IMR-90 (cell line): ENCODE measurements around the gene KRT72. TPM values are rescaled to one million over a fixed set of nuclear protein-coding genes. Genes with fewer than 3 reads are reported as not detected.

Source experiments
- ATAC-seq: fragments of 200-7000 bp; cut with Tn5 transposase; 2 replicates; pipeline ENCODE4 v1.9.1; 2020; ENCODE audit warnings: low read depth, mild to moderate bottlenecking, moderate library complexity
- BruUV-seq: library from RNA; stranded (reverse); fragments of 400-500 nt; replicated peaks from 2 replicates; lab custom pipeline; 2021; lab: Mats Ljungman, UMichigan
- CTCF ChIA-PET: fragments of 300-600 bp; formaldehyde crosslinking; extraction: SDS; loops from one replicate; lab custom pipeline; 2021; ENCODE audit warnings: antibody characterized with exemption; lab: Yijun Ruan, JAX
- POLR2A ChIA-PET: fragments of 300-600 bp; sonication (Branson Sonifier 250); formaldehyde crosslinking; loops from one replicate; lab custom pipeline; 2022; ENCODE audit warnings: antibody characterized with exemption; ENCODE audit not compliant: unreplicated experiment; lab: Charles Lee
- DNase-seq: peaks from one replicate; pipeline ENCODE4 v3.0.0; 2013
- H2AFZ ChIP-seq: replicated peaks from 2 replicates; pipeline ENCODE3; 2013; ENCODE audit warnings: low read length, mild to moderate bottlenecking; ENCODE audit not compliant: poor library complexity
- H2AK5ac ChIP-seq: 2 replicates; pipeline ENCODE4 v1.6.1; 2013; ENCODE audit warnings: low read depth, low read length, inconsistent platforms
- H2AK9ac ChIP-seq: replicated peaks from 2 replicates; pipeline ENCODE3; 2013; ENCODE audit warnings: mild to moderate bottlenecking, low read depth, low read length, moderate library complexity; ENCODE audit not compliant: poor library complexity
- H2BK120ac ChIP-seq: 2 replicates; pipeline ENCODE4 v1.6.1; 2013; ENCODE audit warnings: low read depth, low read length, inconsistent platforms
- H2BK15ac ChIP-seq: 3 replicates; pipeline ENCODE4 v1.6.1; 2013; ENCODE audit warnings: low read depth, low read length, inconsistent platforms
- H2BK20ac ChIP-seq: 2 replicates; pipeline ENCODE4 v1.6.1; 2013; ENCODE audit warnings: low read depth, mild to moderate bottlenecking, inconsistent platforms, low read length, moderate library complexity
- H2BK5ac ChIP-seq: 2 replicates; pipeline ENCODE4 v1.6.1; 2013; ENCODE audit warnings: mild to moderate bottlenecking, low read depth, low read length, inconsistent platforms; ENCODE audit not compliant: poor library complexity, severe bottlenecking
- H3K14ac ChIP-seq: replicated peaks from 2 replicates; pipeline ENCODE4 v1.6.1; 2013; ENCODE audit warnings: low read depth, low read length, inconsistent platforms
- H3K18ac ChIP-seq: 2 replicates; pipeline ENCODE4 v1.6.1; 2013; ENCODE audit warnings: low read depth, low read length, control low read depth
- H3K23ac ChIP-seq: 2 replicates; pipeline ENCODE4 v1.6.1; 2013; ENCODE audit warnings: low read depth, low read length, inconsistent platforms
- H3K27ac ChIP-seq: 2 replicates; pipeline ENCODE4 v1.5.1; 2013; ENCODE audit warnings: mild to moderate bottlenecking, control low read depth, low read length; ENCODE audit not compliant: insufficient read depth
- H3K27me3 ChIP-seq: 2 replicates; pipeline ENCODE4 v1.6.1; 2013; ENCODE audit warnings: low read length; ENCODE audit not compliant: control insufficient read depth, insufficient read depth
- H3K36me3 ChIP-seq: 2 replicates; pipeline ENCODE4 v1.6.1; 2013; ENCODE audit warnings: low read length, mixed read lengths; ENCODE audit not compliant: control insufficient read depth, insufficient read depth
- H3K4ac ChIP-seq: 2 replicates; pipeline ENCODE4 v1.6.1; 2013; ENCODE audit warnings: low read depth, low read length, inconsistent platforms
- H3K4me1 ChIP-seq: 2 replicates; pipeline ENCODE4 v1.6.1; 2013; ENCODE audit warnings: low read length, mixed read lengths; ENCODE audit not compliant: control insufficient read depth, insufficient read depth
- H3K4me2 ChIP-seq: 2 replicates; pipeline ENCODE4 v1.6.1; 2013; ENCODE audit warnings: low read depth, mild to moderate bottlenecking, control low read depth, low read length, moderate library complexity
- H3K4me3 ChIP-seq: 2 replicates; pipeline ENCODE4 v1.5.1; 2013; ENCODE audit warnings: low read depth, mild to moderate bottlenecking, control low read depth, low read length, moderate library complexity; ENCODE audit not compliant: insufficient read depth
- H3K56ac ChIP-seq: 2 replicates; pipeline ENCODE4 v1.6.1; 2013; ENCODE audit warnings: low read length, inconsistent platforms; ENCODE audit not compliant: insufficient read depth; ENCODE audit errors: extremely low read depth
- H3K79me1 ChIP-seq, 2 experiments: 2 replicates each; pipeline ENCODE4 v1.6.1; 2013; ENCODE audit warnings: low read length in 2 of 2, inconsistent platforms in 1 of 2, low read depth in 1 of 2
- H3K9ac ChIP-seq: 2 replicates; pipeline ENCODE4 v1.6.1; 2013; ENCODE audit warnings: low read depth, low read length, control low read depth
- H3K9me1 ChIP-seq: 2 replicates; pipeline ENCODE4 v1.6.1; 2013; ENCODE audit warnings: low read length, inconsistent platforms; ENCODE audit not compliant: insufficient read depth
- H3K9me3 ChIP-seq: 2 replicates; pipeline ENCODE4 v1.6.1; 2013; ENCODE audit warnings: low read length; ENCODE audit not compliant: control insufficient read depth, insufficient read depth
- H4K20me1 ChIP-seq: 2 replicates; pipeline ENCODE4 v1.6.1; 2013; ENCODE audit warnings: low read length, inconsistent platforms; ENCODE audit not compliant: insufficient read depth
- H4K5ac ChIP-seq: 2 replicates; pipeline ENCODE4 v1.6.1; 2013; ENCODE audit warnings: mild to moderate bottlenecking, low read depth, low read length, control low read depth
- H4K8ac ChIP-seq, 2 experiments: 2 replicates each; pipeline ENCODE4 v1.6.1; 2013; ENCODE audit warnings: low read depth in 2 of 2, low read length in 2 of 2, control low read depth in 1 of 2, inconsistent platforms in 1 of 2
- H4K91ac ChIP-seq: 2 replicates; pipeline ENCODE4 v1.6.1; 2013; ENCODE audit warnings: low read depth, low read length, inconsistent platforms; ENCODE audit not compliant: insufficient read depth
- BHLHE40 ChIP-seq: fragments of 150-350 bp; IDR thresholded peaks from 2 replicates; pipeline ENCODE4 v1.6.1; 2016; ENCODE audit warnings: mild to moderate bottlenecking, low read depth, low read length
- CEBPB ChIP-seq: IDR thresholded peaks from 2 replicates; pipeline ENCODE4 v1.6.1; 2012; ENCODE audit warnings: low read depth, low read length, improper control_type of control experiment
- CHD1 ChIP-seq: IDR thresholded peaks from 2 replicates; pipeline ENCODE4 v1.6.1; 2012; ENCODE audit warnings: low read depth, low read length, improper control_type of control experiment
- FOS ChIP-seq: fragments of 150-350 bp; IDR thresholded peaks from 2 replicates; pipeline ENCODE4 v1.6.1; 2016; ENCODE audit warnings: low read depth, low read length
- MAZ ChIP-seq: IDR thresholded peaks from 2 replicates; pipeline ENCODE4 v1.6.1; 2012; ENCODE audit warnings: low read depth, mild to moderate bottlenecking, low read length, improper control_type of control experiment, moderate library complexity, borderline replicate concordance
- NFE2L2 ChIP-seq: fragments of 150-350 bp; IDR thresholded peaks from 2 replicates; pipeline ENCODE4 v1.6.1; 2016; ENCODE audit warnings: low read depth, mild to moderate bottlenecking, low read length
- RAD21 ChIP-seq: IDR thresholded peaks from 2 replicates; pipeline ENCODE4 v1.6.1; 2012; ENCODE audit warnings: low read length, improper control_type of control experiment
- RFX5 ChIP-seq: IDR thresholded peaks from 2 replicates; pipeline ENCODE4 v1.8.0; 2012; ENCODE audit warnings: low read depth, mild to moderate bottlenecking, low read length, moderate library complexity
- SMC3 ChIP-seq: fragments of 150-350 bp; IDR thresholded peaks from 2 replicates; pipeline ENCODE4 v1.6.1; 2016; ENCODE audit warnings: low read depth, mild to moderate bottlenecking, antibody characterized with exemption, low read length, moderate library complexity
- WGBS, 2 experiments: methylation state at CpG; one replicate each; pipeline versions ENCODE4 v1.1.5 to v1.1.7; 2013; ENCODE audit warnings: missing lambda C conversion rate in 2 of 2; ENCODE audit not compliant: insufficient read length in 1 of 2; ENCODE audit errors: extremely low coverage in 2 of 2; 5-methylcytosine and 5-hydroxymethylcytosine counted together
- dilution Hi-C: fragments of 300-500 bp; cut with HindIII; formaldehyde crosslinking; loops from one replicate; pipeline ENCODE4 v1.14.3; 2018; ENCODE audit warnings: low sequenced_read_pairs; ENCODE audit not compliant: unreplicated experiment
- in situ Hi-C: fragments of 300-500 bp; cut with MboI; formaldehyde crosslinking; loops from 3 replicates; pipeline ENCODE4 v1.14.3; 2019; ENCODE audit warnings: low sequenced_read_pairs, inconsistent platforms, mixed read lengths
- intact Hi-C: fragments of 100-400 bp; cut with micrococcal nuclease; formaldehyde crosslinking; loops from 2 replicates; pipeline ENCODE4 v1.10.0; 2022
- polyA plus RNA-seq, 3 experiments: library from polyadenylated mRNA; depleted of rRNA; stranded (reverse); fragments of >200 nt; gene quantifications; 2 replicates each; pipeline ENCODE4 v1.2.3, GENCODE V29; 2012; ENCODE audit warnings: low replicate concordance in 1 of 3
- total RNA-seq: library from RNA; depleted of rRNA; stranded (reverse); fragments of >200 nt; gene quantifications from 2 replicates; pipeline ENCODE4 v1.2.3, GENCODE V29; 2012
- TF ChIP-seq, protein P1 (sequence below): fragments of 150-350 bp; IDR thresholded peaks from 2 replicates; pipeline ENCODE4 v1.6.1; 2016; ENCODE audit warnings: low read depth, mild to moderate bottlenecking, low read length, moderate library complexity, borderline replicate concordance
- TF ChIP-seq, protein P2 (sequence below): conservative IDR thresholded peaks from 2 replicates; pipeline ENCODE4 v1.5.1; 2012; ENCODE audit warnings: mild to moderate bottlenecking, low read depth, low read length, improper control_type of control experiment
- TF ChIP-seq, protein P3 (sequence below): fragments of 150-350 bp; IDR thresholded peaks from 2 replicates; pipeline ENCODE4 v1.6.1; 2017; ENCODE audit warnings: mild to moderate bottlenecking, antibody characterized with exemption, low read length, low read depth

Gene KRT72
- total and polyA plus RNA-seq, 2 of the 4 experiments (the other 2 are of a cell fraction) = not detected

DNA sequence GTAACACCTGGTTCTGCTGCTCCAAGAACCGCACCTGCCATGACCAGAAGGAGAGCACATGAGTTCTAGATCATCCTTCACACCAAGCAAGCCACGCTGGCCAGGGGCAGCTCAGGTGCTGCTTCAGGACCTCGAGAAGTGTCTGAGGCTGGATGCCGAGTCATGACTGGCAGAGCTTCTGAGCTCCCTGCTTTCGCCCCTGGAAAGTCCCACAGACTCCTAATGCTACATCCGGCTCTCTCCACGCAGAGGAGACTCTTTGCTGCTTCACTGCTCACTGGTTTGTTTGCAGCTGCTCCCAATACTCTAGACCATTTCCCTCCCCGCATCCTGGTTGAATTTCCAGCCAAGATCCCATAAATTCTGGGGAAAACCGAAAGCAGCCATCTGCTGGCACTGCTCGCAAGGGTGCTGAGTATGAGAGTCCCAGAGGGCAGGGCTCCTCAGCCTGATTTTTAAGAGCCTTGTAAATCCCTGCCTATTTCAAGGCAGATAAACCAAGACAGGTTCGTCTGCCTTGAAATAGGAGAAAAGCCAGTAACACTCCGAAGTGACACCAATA lies 49.3 kb upstream of the KRT72 start (continued):
- TF ChIP-seq, protein P1, sequence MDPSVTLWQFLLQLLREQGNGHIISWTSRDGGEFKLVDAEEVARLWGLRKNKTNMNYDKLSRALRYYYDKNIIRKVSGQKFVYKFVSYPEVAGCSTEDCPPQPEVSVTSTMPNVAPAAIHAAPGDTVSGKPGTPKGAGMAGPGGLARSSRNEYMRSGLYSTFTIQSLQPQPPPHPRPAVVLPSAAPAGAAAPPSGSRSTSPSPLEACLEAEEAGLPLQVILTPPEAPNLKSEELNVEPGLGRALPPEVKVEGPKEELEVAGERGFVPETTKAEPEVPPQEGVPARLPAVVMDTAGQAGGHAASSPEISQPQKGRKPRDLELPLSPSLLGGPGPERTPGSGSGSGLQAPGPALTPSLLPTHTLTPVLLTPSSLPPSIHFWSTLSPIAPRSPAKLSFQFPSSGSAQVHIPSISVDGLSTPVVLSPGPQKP = no peak

GRCh38 chr12:52649066-52649465 lies 47.8 kb upstream of the KRT72 start:
- Histone ChIP-seq H3K14ac (no peak overlapping the region), H4K91ac (no peak overlapping the region), H3K4me3 (no peak overlapping the region), H2BK20ac (no peak overlapping the region), H4K5ac (no peak overlapping the region), H3K23ac (no peak overlapping the region), H2BK120ac (no peak overlapping the region), H4K8ac (no peak overlapping the region), H2AK9ac (no peak overlapping the region), H2AK5ac (no peak overlapping the region), H3K4me1 (no peaks in the 10 kb centered on the region), H2BK5ac (no peak overlapping the region), H2AFZ (no peak overlapping the region), H3K9ac (no peak overlapping the region), H3K36me3 (no peaks in the 10 kb centered on the region), H3K27ac (no peak overlapping the region), H3K79me1 (no peaks in the 10 kb centered on the region), H3K9me3 (no peaks in the 10 kb centered on the region), H4K20me1 (no peaks in the 10 kb centered on the region), H3K27me3 (peaks cover 26% of the 10 kb centered on the region), H3K4me2 (no peak overlapping the region), H3K56ac (no peak overlapping the region), H2BK15ac (no peak overlapping the region), H3K18ac (no peak overlapping the region), H3K4ac (no peak overlapping the region), H3K9me1 (no peaks in the 10 kb centered on the region)
- in situ Hi-C loops (no loop called here), intact Hi-C loops (no loop called here), dilution Hi-C loops (no loop called here)
- CTCF ChIA-PET = no interaction called here
- POLR2A ChIA-PET = no interaction called here
- 0% methylated on average over 4 of the region's 6 CpGs; no CpG with 5 or more reads in 1 of the 2 experiments for WGBS, 2 experiments
- BruUV-seq = no TSS peak
- DNase-seq (no peak), ATAC-seq (no peak)
- TF ChIP-seq FOS (no peak), CEBPB (no peak), RAD21 (no peak), BHLHE40 (no peak), NFE2L2 (no peak), SMC3 (no peak), CHD1 (no peak), MAZ (no peak), RFX5 (no peak)
- TF ChIP-seq, protein P1 = no peak
- TF ChIP-seq, protein P2, sequence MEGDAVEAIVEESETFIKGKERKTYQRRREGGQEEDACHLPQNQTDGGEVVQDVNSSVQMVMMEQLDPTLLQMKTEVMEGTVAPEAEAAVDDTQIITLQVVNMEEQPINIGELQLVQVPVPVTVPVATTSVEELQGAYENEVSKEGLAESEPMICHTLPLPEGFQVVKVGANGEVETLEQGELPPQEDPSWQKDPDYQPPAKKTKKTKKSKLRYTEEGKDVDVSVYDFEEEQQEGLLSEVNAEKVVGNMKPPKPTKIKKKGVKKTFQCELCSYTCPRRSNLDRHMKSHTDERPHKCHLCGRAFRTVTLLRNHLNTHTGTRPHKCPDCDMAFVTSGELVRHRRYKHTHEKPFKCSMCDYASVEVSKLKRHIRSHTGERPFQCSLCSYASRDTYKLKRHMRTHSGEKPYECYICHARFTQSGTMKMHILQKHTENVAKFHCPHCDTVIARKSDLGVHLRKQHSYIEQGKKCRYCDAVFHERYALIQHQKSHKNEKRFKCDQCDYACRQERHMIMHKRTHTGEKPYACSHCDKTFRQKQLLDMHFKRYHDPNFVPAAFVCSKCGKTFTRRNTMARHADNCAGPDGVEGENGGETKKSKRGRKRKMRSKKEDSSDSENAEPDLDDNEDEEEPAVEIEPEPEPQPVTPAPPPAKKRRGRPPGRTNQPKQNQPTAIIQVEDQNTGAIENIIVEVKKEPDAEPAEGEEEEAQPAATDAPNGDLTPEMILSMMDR = no peak
- TF ChIP-seq, protein P3, sequence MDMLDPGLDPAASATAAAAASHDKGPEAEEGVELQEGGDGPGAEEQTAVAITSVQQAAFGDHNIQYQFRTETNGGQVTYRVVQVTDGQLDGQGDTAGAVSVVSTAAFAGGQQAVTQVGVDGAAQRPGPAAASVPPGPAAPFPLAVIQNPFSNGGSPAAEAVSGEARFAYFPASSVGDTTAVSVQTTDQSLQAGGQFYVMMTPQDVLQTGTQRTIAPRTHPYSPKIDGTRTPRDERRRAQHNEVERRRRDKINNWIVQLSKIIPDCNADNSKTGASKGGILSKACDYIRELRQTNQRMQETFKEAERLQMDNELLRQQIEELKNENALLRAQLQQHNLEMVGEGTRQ = no peak
